Loucy (cell line): ENCODE data around the gene SLCO4A1.

Experiments used
- H2AFZ ChIP-seq: fragments of 200-600 bp; sonication (generic); 2 replicates; pipeline ENCODE4 v1.6.0; 2016; ENCODE audit warnings: antibody characterized with exemption, mild to moderate bottlenecking, low read length, moderate library complexity
- H3F3A ChIP-seq: fragments of 200-600 bp; 2 replicates; pipeline ENCODE4 v1.6.0; 2016; ENCODE audit warnings: antibody characterized with exemption, low read depth, mild to moderate bottlenecking
- H3K27me3 ChIP-seq: fragments of 200-600 bp; sonication (generic); 2 replicates; pipeline ENCODE4 v1.6.1; 2014; ENCODE audit warnings: low read length, mild to moderate bottlenecking; ENCODE audit not compliant: insufficient read depth, poor library complexity, severe bottlenecking
- H3K36me3 ChIP-seq: fragments of 200-600 bp; sonication (generic); 2 replicates; pipeline ENCODE4 v1.6.1; 2016; ENCODE audit warnings: low read length; ENCODE audit not compliant: insufficient read depth
- H3K4me1 ChIP-seq: fragments of 200-600 bp; sonication (generic); 2 replicates; pipeline ENCODE4 v1.5.1; 2014; ENCODE audit warnings: low read length, mild to moderate bottlenecking; ENCODE audit not compliant: insufficient read depth, poor library complexity, severe bottlenecking
- H3K4me2 ChIP-seq: fragments of 200-600 bp; sonication (generic); 2 replicates; pipeline ENCODE4 v1.6.0; 2014; ENCODE audit warnings: antibody characterized with exemption, low read length, low read depth, mild to moderate bottlenecking; ENCODE audit not compliant: poor library complexity, severe bottlenecking
- H3K4me3 ChIP-seq: fragments of 200-600 bp; sonication (generic); 2 replicates; pipeline ENCODE4 v1.5.1; 2014; ENCODE audit warnings: low read length, mild to moderate bottlenecking, mixed read lengths; ENCODE audit not compliant: poor library complexity, severe bottlenecking
- H3K79me2 ChIP-seq: fragments of 200-600 bp; sonication (generic); 2 replicates; pipeline ENCODE4 v1.6.1; 2014; ENCODE audit warnings: low read length; ENCODE audit not compliant: insufficient read depth
- H3K9ac ChIP-seq: fragments of 200-600 bp; sonication (generic); 2 replicates; pipeline ENCODE4 v1.6.0; 2014; ENCODE audit warnings: mild to moderate bottlenecking, low read depth, low read length, moderate library complexity; ENCODE audit not compliant: poor library complexity, severe bottlenecking
- H3K9me2 ChIP-seq: fragments of 200-600 bp; sonication (generic); replicated peaks from 2 replicates; pipeline ENCODE4 v1.6.1; 2016; ENCODE audit warnings: low read depth, low read length, mixed read lengths
- H3K9me3 ChIP-seq: fragments of 200-600 bp; sonication (generic); 2 replicates; pipeline ENCODE4 v1.6.1; 2014; ENCODE audit warnings: mild to moderate bottlenecking, antibody characterized with exemption, low read length, low read depth; ENCODE audit not compliant: insufficient read depth
- H4K20me1 ChIP-seq: fragments of 200-600 bp; sonication (generic); 2 replicates; pipeline ENCODE4 v1.6.0; 2014; ENCODE audit warnings: antibody characterized with exemption, low read length, mild to moderate bottlenecking; ENCODE audit not compliant: insufficient read depth, poor library complexity, severe bottlenecking
- CTCF ChIP-seq: fragments of 200-600 bp; sonication (generic); conservative IDR thresholded peaks from 2 replicates; pipeline ENCODE4 v1.5.1; 2014; ENCODE audit warnings: mild to moderate bottlenecking, antibody characterized with exemption, low read length
- EZH2phosphoT487 ChIP-seq: fragments of 200-600 bp; IDR thresholded peaks from 2 replicates; pipeline ENCODE4 v1.6.1; 2018; ENCODE audit warnings: antibody characterized with exemption, mild to moderate bottlenecking, moderate library complexity, borderline replicate concordance

Gene SLCO4A1

DNA sequence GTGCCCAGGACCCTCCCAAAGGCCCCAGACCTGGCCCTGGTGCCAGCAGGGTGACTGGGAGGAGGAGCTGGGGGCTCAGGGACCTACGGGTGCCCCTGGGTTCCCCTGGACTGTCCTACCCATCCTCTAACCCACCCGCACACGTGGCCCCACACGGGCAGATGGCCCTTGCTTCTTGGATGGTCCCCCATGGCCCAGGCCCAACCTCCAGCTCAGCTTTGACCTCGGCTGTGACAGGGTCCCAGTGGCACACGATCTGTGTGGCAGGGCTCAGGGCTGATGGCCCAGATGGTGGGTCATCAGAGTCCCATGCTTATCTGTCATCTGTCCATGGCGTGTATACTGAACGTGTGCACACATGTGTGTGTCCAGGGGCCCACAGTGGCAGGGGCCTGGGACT, 70.3 kb downstream of the SLCO4A1 start:
- Histone ChIP-seq H3K36me3 (no peaks in the 10 kb centered on the region), H2AFZ (no peak overlapping the region), H3K9me2 (no peaks in the 10 kb centered on the region), H3K27me3 (no peaks in the 10 kb centered on the region), H3K4me3 (no peak overlapping the region), H4K20me1 (no peaks in the 10 kb centered on the region), H3K4me2 (no peak overlapping the region), H3K9ac (no peak overlapping the region), H3K9me3 (no peaks in the 10 kb centered on the region), H3K79me2 (no peaks in the 10 kb centered on the region), H3F3A (no peaks in the 10 kb centered on the region), H3K4me1 (no peaks in the 10 kb centered on the region)
- TF ChIP-seq EZH2phosphoT487, result no peak
- no peak for TF ChIP-seq CTCF

GRCh38 chr20:62714006-62714405, 71.7 kb downstream of the SLCO4A1 start:
- Histone ChIP-seq H3K4me2 (no peak overlapping the region), H3K9me2 (no peaks in the 10 kb centered on the region), H3F3A (no peaks in the 10 kb centered on the region), H3K4me1 (no peaks in the 10 kb centered on the region), H3K27me3 (no peaks in the 10 kb centered on the region), H2AFZ (no peak overlapping the region), H3K36me3 (no peaks in the 10 kb centered on the region), H3K79me2 (no peaks in the 10 kb centered on the region), H4K20me1 (no peaks in the 10 kb centered on the region), H3K9ac (no peak overlapping the region), H3K4me3 (no peak overlapping the region), H3K9me3 (no peaks in the 10 kb centered on the region)
- TF ChIP-seq CTCF (no peak), EZH2phosphoT487 (no peak)

- H3K4me3 ChIP-seq, result no peak overlapping the region
- no peak overlapping the region for H3K9ac ChIP-seq
- TF ChIP-seq EZH2phosphoT487 (no peak), CTCF (no peak)
- H3K9me3 ChIP-seq, result no peaks in the 10 kb centered on the region
- no peaks in the 10 kb centered on the region for H3K9me2 ChIP-seq
- H4K20me1 ChIP-seq, result no peaks in the 10 kb centered on the region
- no peaks in the 10 kb centered on the region for H3F3A ChIP-seq
- H3K4me1 ChIP-seq, result no peaks in the 10 kb centered on the region
- H2AFZ ChIP-seq, result no peak overlapping the region
- H3K79me2 ChIP-seq, result no peaks in the 10 kb centered on the region
- H3K4me2 ChIP-seq, result no peak overlapping the region
- no peaks in the 10 kb centered on the region for H3K36me3 ChIP-seq
- H3K27me3 ChIP-seq, result no peaks in the 10 kb centered on the region
Measured at GRCh38 chr20:62714799-62715198, 72.5 kb downstream of the SLCO4A1 start.
